DND-41 (cell line): ENCODE measurements around the gene NLGN1.

Experiments
- ATAC-seq: fragments of 200-7000 bp; cut with Tn5 transposase; 3 replicates; pipeline ENCODE4 v1.9.1; 2021; ENCODE audit warnings: low read depth; ENCODE audit not compliant: insufficient read depth
- DNase-seq: peaks from one replicate; pipeline ENCODE4 v3.0.0-alpha.2; 2020
- H2AFZ ChIP-seq: 2 replicates; pipeline ENCODE4 v1.6.0; 2012; ENCODE audit warnings: low read depth, low read length
- H3K27ac ChIP-seq: 2 replicates; pipeline ENCODE4 v1.5.1; 2012; ENCODE audit warnings: low read length, inconsistent platforms
- H3K27me3 ChIP-seq: fragments of 200-600 bp; sonication (generic); 2 replicates; pipeline ENCODE4 v1.6.0; 2012; ENCODE audit warnings: low read length, mild to moderate bottlenecking, inconsistent platforms; ENCODE audit not compliant: insufficient read depth, poor library complexity
- H3K36me3 ChIP-seq: 2 replicates; pipeline ENCODE4 v1.5.1; 2012; ENCODE audit warnings: low read length, inconsistent platforms; ENCODE audit not compliant: insufficient read depth
- H3K4me1 ChIP-seq: 2 replicates; pipeline ENCODE4 v1.5.1; 2012; ENCODE audit warnings: mild to moderate bottlenecking, low read length; ENCODE audit not compliant: insufficient read depth
- H3K4me2 ChIP-seq: 2 replicates; pipeline ENCODE4 v1.6.0; 2012; ENCODE audit warnings: mild to moderate bottlenecking, moderate library complexity, low read length, inconsistent platforms; ENCODE audit not compliant: insufficient read depth
- H3K4me3 ChIP-seq, 2 experiments: fragments of 200-600 bp in 1 of 2; shearing (Covaris generic) in 1 of 2; 2 replicates each; pipeline ENCODE4 v1.5.1; 2012 to 2016; ENCODE audit warnings: inconsistent platforms in 2 of 2, low read length in 2 of 2, mild to moderate bottlenecking in 2 of 2, low read depth in 1 of 2, moderate library complexity in 1 of 2
- H3K79me2 ChIP-seq: 2 replicates; pipeline ENCODE4 v1.6.0; 2012; ENCODE audit warnings: low read length, inconsistent platforms; ENCODE audit not compliant: insufficient read depth
- H3K9ac ChIP-seq: 2 replicates; pipeline ENCODE4 v1.6.0; 2012; ENCODE audit warnings: low read depth, mild to moderate bottlenecking, inconsistent platforms, low read length, moderate library complexity
- H3K9me3 ChIP-seq: 2 replicates; pipeline ENCODE4 v1.5.1; 2012; ENCODE audit warnings: low read length, moderate library complexity, mild to moderate bottlenecking, inconsistent platforms; ENCODE audit not compliant: insufficient read depth, severe bottlenecking
- H4K20me1 ChIP-seq: 2 replicates; pipeline ENCODE4 v1.6.0; 2012; ENCODE audit warnings: low read length; ENCODE audit not compliant: insufficient read depth
- EZH2 ChIP-seq: IDR thresholded peaks from 3 replicates; pipeline ENCODE4 v1.6.1; 2012; ENCODE audit warnings: borderline replicate concordance, low read depth, mild to moderate bottlenecking, moderate library complexity, low read length, inconsistent platforms; ENCODE audit not compliant: severe bottlenecking
- TF ChIP-seq, protein P1 (sequence below): IDR thresholded peaks from 2 replicates; pipeline ENCODE4 v1.5.1; 2012; ENCODE audit warnings: borderline replicate concordance, low read length, moderate library complexity, mild to moderate bottlenecking; ENCODE audit not compliant: poor library complexity, severe bottlenecking; ENCODE audit errors: extremely low read depth

The NLGN1 gene

GRCh38 chr3:173641696-173642095 lies 244.2 kb downstream of the NLGN1 start:
- Histone ChIP-seq H3K9me3 (no peaks in the 10 kb centered on the region), H3K27me3 (no peaks in the 10 kb centered on the region), H3K4me3 (no peak overlapping the region), H3K36me3 (no peaks in the 10 kb centered on the region), H3K9ac (no peak overlapping the region), H3K79me2 (no peaks in the 10 kb centered on the region), H3K4me2 (no peak overlapping the region), H2AFZ (no peak overlapping the region), H3K4me1 (no peaks in the 10 kb centered on the region), H4K20me1 (no peaks in the 10 kb centered on the region), H3K27ac (no peak overlapping the region)
- TF ChIP-seq, protein P1, sequence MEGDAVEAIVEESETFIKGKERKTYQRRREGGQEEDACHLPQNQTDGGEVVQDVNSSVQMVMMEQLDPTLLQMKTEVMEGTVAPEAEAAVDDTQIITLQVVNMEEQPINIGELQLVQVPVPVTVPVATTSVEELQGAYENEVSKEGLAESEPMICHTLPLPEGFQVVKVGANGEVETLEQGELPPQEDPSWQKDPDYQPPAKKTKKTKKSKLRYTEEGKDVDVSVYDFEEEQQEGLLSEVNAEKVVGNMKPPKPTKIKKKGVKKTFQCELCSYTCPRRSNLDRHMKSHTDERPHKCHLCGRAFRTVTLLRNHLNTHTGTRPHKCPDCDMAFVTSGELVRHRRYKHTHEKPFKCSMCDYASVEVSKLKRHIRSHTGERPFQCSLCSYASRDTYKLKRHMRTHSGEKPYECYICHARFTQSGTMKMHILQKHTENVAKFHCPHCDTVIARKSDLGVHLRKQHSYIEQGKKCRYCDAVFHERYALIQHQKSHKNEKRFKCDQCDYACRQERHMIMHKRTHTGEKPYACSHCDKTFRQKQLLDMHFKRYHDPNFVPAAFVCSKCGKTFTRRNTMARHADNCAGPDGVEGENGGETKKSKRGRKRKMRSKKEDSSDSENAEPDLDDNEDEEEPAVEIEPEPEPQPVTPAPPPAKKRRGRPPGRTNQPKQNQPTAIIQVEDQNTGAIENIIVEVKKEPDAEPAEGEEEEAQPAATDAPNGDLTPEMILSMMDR = no peak
- TF ChIP-seq EZH2 = no peak
- ATAC-seq = no peak
- DNase-seq = no peak

DNA sequence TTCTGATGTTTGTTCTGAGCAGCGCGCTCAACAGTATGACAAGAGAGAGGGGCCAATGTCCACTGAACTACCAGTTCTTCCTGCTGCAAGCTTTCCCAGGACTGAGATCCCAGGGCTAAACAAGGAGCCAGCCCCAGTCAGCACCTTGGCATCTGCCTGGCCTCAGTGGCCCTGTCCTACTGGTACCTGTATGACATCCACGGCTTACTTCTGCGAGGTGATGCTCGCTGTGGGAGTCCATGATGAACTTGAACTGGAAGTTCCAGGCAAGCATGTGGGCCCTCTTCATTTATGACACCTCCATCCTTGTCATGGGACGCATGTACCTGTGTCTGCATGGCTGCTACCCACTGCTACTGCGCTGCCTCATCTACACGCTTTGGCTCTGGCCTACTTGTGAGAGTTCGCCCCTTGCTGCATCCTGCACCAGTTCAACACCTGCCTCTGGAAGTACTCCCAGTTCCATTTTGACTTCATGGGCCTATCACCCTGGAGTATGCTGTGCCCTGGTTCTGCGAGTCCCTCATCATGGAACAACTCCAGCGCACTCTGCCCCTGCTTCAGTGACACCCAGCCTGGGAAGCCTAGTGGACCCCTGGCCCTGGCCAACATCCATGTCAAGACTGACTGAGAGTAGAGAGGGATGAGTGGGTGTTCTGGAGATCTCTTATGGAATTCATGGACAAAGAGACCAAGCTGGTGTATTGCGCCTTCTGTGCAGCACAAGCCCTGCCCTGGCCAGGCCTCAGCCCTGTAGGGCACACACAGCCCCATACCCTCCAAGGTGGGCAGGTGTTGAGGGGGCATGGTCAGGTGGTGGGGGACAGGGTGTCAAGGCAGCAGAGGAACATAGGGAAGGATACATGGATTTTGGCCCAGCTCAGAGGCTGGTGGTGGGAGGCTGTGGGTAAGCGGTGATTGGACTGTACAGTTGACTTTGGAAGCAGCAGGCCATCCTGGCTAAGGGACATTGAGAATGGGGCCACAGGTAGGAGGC lies 246.8 kb downstream of the NLGN1 start:
- H2AFZ ChIP-seq = no peak overlapping the region
- H3K4me3 ChIP-seq = no peak overlapping the region
- H3K9me3 ChIP-seq = no peaks in the 10 kb centered on the region
- ATAC-seq = no peak
- no peak for DNase-seq
- no peaks in the 10 kb centered on the region for H3K27me3 ChIP-seq
- H4K20me1 ChIP-seq = no peaks in the 10 kb centered on the region
- H3K4me1 ChIP-seq = no peaks in the 10 kb centered on the region
- no peak for TF ChIP-seq EZH2
- TF ChIP-seq, protein P1 = no peak
- no peak overlapping the region for H3K9ac ChIP-seq
- H3K79me2 ChIP-seq = no peaks in the 10 kb centered on the region
- H3K4me2 ChIP-seq = no peak overlapping the region
- no peak overlapping the region for H3K27ac ChIP-seq
- no peaks in the 10 kb centered on the region for H3K36me3 ChIP-seq

DNA sequence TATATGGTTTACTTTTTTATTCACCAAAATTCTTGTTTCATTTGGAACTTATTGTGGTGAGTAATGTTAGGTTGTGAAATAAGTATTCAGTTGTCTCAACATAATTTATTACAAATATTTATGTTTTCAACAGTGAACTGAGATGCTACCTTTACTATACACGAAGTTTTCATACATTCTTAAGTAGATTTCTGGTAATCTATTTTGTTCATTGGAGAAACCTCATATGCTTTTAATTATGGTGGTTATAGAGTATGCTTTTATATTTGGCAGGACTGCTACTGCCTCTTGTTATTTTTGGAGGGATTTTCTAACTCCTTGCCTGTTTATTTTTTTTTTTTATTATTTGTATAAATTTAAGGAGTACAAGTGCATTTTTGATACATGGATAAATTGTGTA lies 253.1 kb downstream of the NLGN1 start:
- H3K9ac ChIP-seq = no peak overlapping the region
- H3K27me3 ChIP-seq = no peaks in the 10 kb centered on the region
- no peak for ATAC-seq
- no peaks in the 10 kb centered on the region for H3K79me2 ChIP-seq
- no peak overlapping the region for H3K4me3 ChIP-seq
- H3K9me3 ChIP-seq = no peaks in the 10 kb centered on the region
- no peak overlapping the region for H2AFZ ChIP-seq
- H3K36me3 ChIP-seq = no peaks in the 10 kb centered on the region
- no peak for DNase-seq
- H3K27ac ChIP-seq = no peak overlapping the region
- H3K4me1 ChIP-seq = no peaks in the 10 kb centered on the region
- TF ChIP-seq EZH2 = no peak
- TF ChIP-seq, protein P1 = no peak
- H4K20me1 ChIP-seq = no peaks in the 10 kb centered on the region
- no peak overlapping the region for H3K4me2 ChIP-seq
